Inferior parietal cortex (tissue), 1 donor: ENCODE results near the gene ADAMTS5.
A peak's percentile ranks its signal among the peaks of the same experiment; 100 is the strongest.

Source experiments
- DNase-seq: peaks from one replicate; pipeline ENCODE4 v3.0.0-alpha.2; 2016; ENCODE audit errors: extremely low spot score

The ADAMTS5 gene

GRCh38 chr21:26888256-26888655 lies 78.6 kb downstream of the ADAMTS5 start:
- DNase-seq = no peak

- no peak for DNase-seq
These were observed 79.6 kb downstream of the ADAMTS5 start for GRCh38 chr21:26887251-26887650.

- no peak for DNase-seq
These were observed 82.5 kb downstream of the ADAMTS5 start for GRCh38 chr21:26884436-26884835.

GRCh38 chr21:26883768-26884167 lies 83.1 kb downstream of the ADAMTS5 start:
- DNase-seq = no peak

- peak; percentile 5 for DNase-seq
These were observed 85.2 kb downstream of the ADAMTS5 start for GRCh38 chr21:26881504-26882228.

GRCh38 chr21:26877018-26877417 lies 89.9 kb downstream of the ADAMTS5 start:
- no peak for DNase-seq

- DNase-seq = no peak
These were observed 92.5 kb downstream of the ADAMTS5 start for GRCh38 chr21:26874347-26874746.
